Measurements from ENCODE around the gene XPO5. TPM values are rescaled to one million over a fixed set of nuclear protein-coding genes. Genes with fewer than 3 reads are reported as not detected.

XPO5 gene
- total RNA-seq, 1 donor from 2014 or later: 22.9 TPM

GRCh38 chr6:43497689-43498088 lies 78.1 kb downstream of the XPO5 start:
- DNase-seq: peak; percentile 52

- no peak for DNase-seq
These were observed 78.8 kb downstream of the XPO5 start for GRCh38 chr6:43497129-43497396.

GRCh38 chr6:43496370-43497128 lies 79.3 kb downstream of the XPO5 start:
- DNase-seq: peak; percentile 68

GRCh38 chr6:43495409-43495941 lies 80.4 kb downstream of the XPO5 start:
- DNase-seq: no peak

- DNase-seq: no peak
These were observed 81.1 kb downstream of the XPO5 start for GRCh38 chr6:43494766-43495165.

- DNase-seq: no peak
These were observed 81.5 kb downstream of the XPO5 start for GRCh38 chr6:43494321-43494720.

- DNase-seq: no peak
These were observed 82.0 kb downstream of the XPO5 start for GRCh38 chr6:43493833-43494232.

- DNase-seq: no peak
These were observed 82.6 kb downstream of the XPO5 start for GRCh38 chr6:43493230-43493629.

- DNase-seq: peak; percentile 41
These were observed 83.2 kb downstream of the XPO5 start for GRCh38 chr6:43492673-43493072.

GRCh38 chr6:43491750-43492661 lies 83.8 kb downstream of the XPO5 start:
- DNase-seq: peak; percentile 92

GRCh38 chr6:43490523-43490939 lies 85.3 kb downstream of the XPO5 start:
- DNase-seq: no peak

- peak; percentile 89 for DNase-seq
These were observed 86.4 kb downstream of the XPO5 start for GRCh38 chr6:43489277-43490072.

GRCh38 chr6:43488667-43489276 lies 87.1 kb downstream of the XPO5 start:
- no peak for DNase-seq

- DNase-seq: no peak
These were observed 94.1 kb downstream of the XPO5 start for GRCh38 chr6:43481591-43482236.

GRCh38 chr6:43481075-43481474 lies 94.8 kb downstream of the XPO5 start:
- DNase-seq: no peak

GRCh38 chr6:43478008-43478372 lies 97.8 kb downstream of the XPO5 start:
- DNase-seq: no peak

GRCh38 chr6:43477235-43478007 lies 98.4 kb downstream of the XPO5 start, which contains the start of gene TJAP1:
Gene TJAP1, plus strand, starts transcription at chr6:43477570. Its CDS starts 21,432 bp downstream, at chr6:43499002.
- DNase-seq: peak; percentile 97

GRCh38 chr6:43476746-43477145 lies 99.1 kb downstream of the XPO5 start:
- DNase-seq: no peak

- DNase-seq: peak; percentile 57
These were observed 100.3 kb downstream of the XPO5 start for GRCh38 chr6:43475516-43475915.

GRCh38 chr6:43472515-43472914 lies 103.3 kb downstream of the XPO5 start:
- DNase-seq: no peak

All from tongue (tissue), 2 donors.